BE2C (cell line): ENCODE data around the gene DPH6.

Experiments used
- DNase-seq: peaks from one replicate; pipeline ENCODE4 v3.0.0-alpha.2; 2020
- H3K27me3 ChIP-seq: fragments of 250-450 bp; sonication (Bioruptor Pico); 2 replicates; pipeline ENCODE4 v1.5.1; 2020; ENCODE audit warnings: mild to moderate bottlenecking
- H3K36me3 ChIP-seq: fragments of 250-450 bp; sonication (Bioruptor Pico); 2 replicates; pipeline ENCODE4 v1.5.1; 2020; ENCODE audit warnings: mild to moderate bottlenecking
- H3K4me1 ChIP-seq: fragments of 250-450 bp; sonication (Bioruptor Pico); 2 replicates; pipeline ENCODE4 v1.5.1; 2020
- H3K4me3 ChIP-seq: 2 replicates; pipeline ENCODE4 v1.5.1; 2011; ENCODE audit warnings: low read depth, low read length
- H3K9me3 ChIP-seq: fragments of 250-450 bp; sonication (Bioruptor Pico); 2 replicates; pipeline ENCODE4 v1.5.1; 2020
- TF ChIP-seq, protein P1 (sequence below): IDR thresholded peaks from 2 replicates; pipeline ENCODE4 v1.5.1; 2012; ENCODE audit warnings: mild to moderate bottlenecking, low read depth, low read length

Gene DPH6

DNA sequence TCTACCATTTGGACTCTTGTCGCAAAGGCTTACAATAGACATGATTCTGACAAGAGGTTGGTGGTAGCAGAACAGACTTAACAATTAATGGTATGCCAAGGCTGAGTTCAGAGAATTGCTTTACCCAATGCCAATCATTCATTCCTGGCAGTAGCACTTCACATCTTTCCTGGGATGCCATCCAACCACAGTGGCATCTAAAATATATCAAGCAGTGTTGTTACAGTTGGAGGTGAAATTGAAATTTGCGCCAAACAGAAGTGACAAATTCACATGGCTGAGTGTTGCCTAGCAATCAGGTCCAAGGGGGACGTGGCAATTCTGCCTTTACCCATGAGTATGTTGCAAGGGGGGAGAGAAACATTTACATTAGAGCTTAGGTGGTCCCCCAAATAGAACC lies 21.0 kb upstream of the DPH6 start:
- Histone ChIP-seq H3K9me3 (no peaks in the 10 kb centered on the region), H3K4me1 (no peaks in the 10 kb centered on the region), H3K27me3 (no peaks in the 10 kb centered on the region), H3K4me3 (no peak overlapping the region), H3K36me3 (no peaks in the 10 kb centered on the region)
- TF ChIP-seq, protein P1, sequence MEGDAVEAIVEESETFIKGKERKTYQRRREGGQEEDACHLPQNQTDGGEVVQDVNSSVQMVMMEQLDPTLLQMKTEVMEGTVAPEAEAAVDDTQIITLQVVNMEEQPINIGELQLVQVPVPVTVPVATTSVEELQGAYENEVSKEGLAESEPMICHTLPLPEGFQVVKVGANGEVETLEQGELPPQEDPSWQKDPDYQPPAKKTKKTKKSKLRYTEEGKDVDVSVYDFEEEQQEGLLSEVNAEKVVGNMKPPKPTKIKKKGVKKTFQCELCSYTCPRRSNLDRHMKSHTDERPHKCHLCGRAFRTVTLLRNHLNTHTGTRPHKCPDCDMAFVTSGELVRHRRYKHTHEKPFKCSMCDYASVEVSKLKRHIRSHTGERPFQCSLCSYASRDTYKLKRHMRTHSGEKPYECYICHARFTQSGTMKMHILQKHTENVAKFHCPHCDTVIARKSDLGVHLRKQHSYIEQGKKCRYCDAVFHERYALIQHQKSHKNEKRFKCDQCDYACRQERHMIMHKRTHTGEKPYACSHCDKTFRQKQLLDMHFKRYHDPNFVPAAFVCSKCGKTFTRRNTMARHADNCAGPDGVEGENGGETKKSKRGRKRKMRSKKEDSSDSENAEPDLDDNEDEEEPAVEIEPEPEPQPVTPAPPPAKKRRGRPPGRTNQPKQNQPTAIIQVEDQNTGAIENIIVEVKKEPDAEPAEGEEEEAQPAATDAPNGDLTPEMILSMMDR, result no peak
- DNase-seq, result no peak

DNA sequence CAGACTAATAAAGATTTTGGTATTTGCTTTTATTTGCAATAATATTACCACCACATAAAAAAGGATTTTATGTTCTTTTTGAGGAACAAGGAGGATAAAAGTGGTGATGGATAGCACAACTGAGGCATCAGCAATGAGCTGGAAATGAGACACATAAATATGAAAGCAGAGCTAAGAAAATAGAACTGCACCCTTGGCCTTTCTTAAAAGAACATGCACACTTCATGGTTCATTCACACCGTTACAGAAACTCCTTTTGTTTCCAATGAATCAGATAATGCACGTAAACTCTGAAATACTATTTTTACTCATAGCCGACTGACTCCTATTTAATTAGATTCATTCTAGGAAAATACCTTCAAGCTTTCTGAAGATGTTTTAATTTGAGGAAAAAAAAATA lies 19.9 kb upstream of the DPH6 start:
- H3K9me3 ChIP-seq, result no peaks in the 10 kb centered on the region
- TF ChIP-seq, protein P1, result no peak
- H3K4me1 ChIP-seq, result no peaks in the 10 kb centered on the region
- H3K36me3 ChIP-seq, result no peaks in the 10 kb centered on the region
- H3K27me3 ChIP-seq, result no peaks in the 10 kb centered on the region
- DNase-seq, result no peak
- no peak overlapping the region for H3K4me3 ChIP-seq

DNA sequence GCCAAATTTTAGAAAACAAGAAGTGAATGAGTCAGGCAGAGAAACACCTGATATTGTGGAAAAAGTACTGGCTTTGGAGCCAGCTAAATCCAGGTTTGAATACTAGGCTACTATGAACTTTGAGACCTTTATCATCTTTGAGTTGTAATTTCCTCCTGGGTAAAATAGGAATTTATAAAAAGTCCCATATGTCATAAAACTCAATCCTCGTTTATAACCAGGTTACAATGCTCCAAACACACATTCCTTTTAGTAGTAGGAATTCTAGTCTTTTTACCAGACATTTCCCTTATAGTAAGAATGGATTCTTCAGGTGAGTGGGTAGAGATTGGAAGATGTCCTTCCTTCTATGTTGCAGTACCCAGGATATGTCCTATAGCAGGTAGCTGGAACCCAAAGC lies 16.7 kb upstream of the DPH6 start:
- H3K9me3 ChIP-seq, result no peaks in the 10 kb centered on the region
- no peaks in the 10 kb centered on the region for H3K36me3 ChIP-seq
- H3K4me3 ChIP-seq, result no peak overlapping the region
- no peak for DNase-seq
- TF ChIP-seq, protein P1, result no peak
- no peaks in the 10 kb centered on the region; the same call in 1 of the 2 replicates for H3K4me1 ChIP-seq
- H3K27me3 ChIP-seq, result no peaks in the 10 kb centered on the region

DNA sequence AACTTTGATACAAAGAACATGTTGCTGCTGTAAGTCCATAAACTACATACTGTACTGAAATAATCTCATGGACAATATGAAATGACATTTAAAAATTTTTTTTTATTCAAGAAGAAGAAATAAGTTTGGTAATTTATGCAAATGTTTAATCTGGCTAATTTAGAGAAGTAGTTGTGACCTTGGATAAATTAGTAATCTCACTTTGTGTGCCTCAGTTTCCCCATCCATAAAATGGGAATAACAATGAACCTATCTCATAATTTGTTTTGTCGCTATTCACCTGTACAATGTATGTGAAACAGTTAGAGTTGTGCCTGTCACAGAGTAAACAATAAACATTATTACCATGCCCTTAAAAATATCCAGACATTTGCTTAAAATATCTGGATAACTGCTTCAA lies 15.3 kb upstream of the DPH6 start:
- TF ChIP-seq, protein P1, result no peak
- DNase-seq, result no peak
- Histone ChIP-seq H3K9me3 (no peaks in the 10 kb centered on the region), H3K4me1 (no peaks in the 10 kb centered on the region; the same call in 1 of the 2 replicates), H3K4me3 (no peak overlapping the region), H3K36me3 (no peaks in the 10 kb centered on the region), H3K27me3 (no peaks in the 10 kb centered on the region)

DNA sequence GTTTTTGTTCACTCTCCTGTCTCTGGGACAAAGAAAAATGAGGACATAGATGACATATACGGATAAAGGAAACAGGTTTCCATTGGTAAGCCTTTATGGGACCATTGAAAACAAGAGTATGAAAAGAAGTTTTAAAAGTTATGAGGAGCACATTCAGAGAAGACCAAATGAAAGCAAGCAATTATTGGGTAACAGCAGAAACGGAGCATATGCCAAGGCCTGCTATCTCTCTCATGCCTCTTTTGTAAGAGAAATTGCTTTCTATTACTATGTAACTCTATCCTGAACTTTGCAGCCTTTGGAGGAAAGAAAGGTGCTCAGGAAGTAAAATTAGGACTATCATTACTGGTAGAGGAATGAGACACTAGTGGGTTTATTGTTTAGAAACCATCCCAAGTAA lies 14.9 kb upstream of the DPH6 start:
- H3K27me3 ChIP-seq, result no peaks in the 10 kb centered on the region
- no peaks in the 10 kb centered on the region for H3K36me3 ChIP-seq
- no peaks in the 10 kb centered on the region; the same call in 1 of the 2 replicates for H3K4me1 ChIP-seq
- TF ChIP-seq, protein P1, result no peak
- H3K4me3 ChIP-seq, result no peak overlapping the region
- H3K9me3 ChIP-seq, result no peaks in the 10 kb centered on the region
- no peak for DNase-seq

DNA sequence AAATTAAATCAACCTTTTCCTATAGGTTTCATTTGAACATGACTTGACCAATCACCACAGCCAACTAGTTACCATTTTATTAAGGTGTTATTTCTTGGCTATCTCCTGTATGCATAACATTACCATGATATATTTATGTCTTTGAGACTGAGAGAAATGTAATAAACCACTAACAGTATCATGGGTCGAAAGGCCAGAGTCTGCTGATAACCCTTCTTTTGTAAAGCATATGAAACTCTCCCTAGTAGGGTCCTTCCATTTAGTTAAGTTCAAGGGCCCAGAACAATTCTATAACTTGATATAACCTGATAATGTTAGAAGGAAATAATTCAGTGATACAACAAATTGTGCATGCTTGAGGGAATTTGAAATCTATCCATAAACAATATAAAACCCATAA lies 14.3 kb upstream of the DPH6 start:
- H3K4me3 ChIP-seq, result no peak overlapping the region
- no peaks in the 10 kb centered on the region; the same call in 1 of the 2 replicates for H3K4me1 ChIP-seq
- no peaks in the 10 kb centered on the region for H3K9me3 ChIP-seq
- DNase-seq, result no peak
- no peaks in the 10 kb centered on the region for H3K36me3 ChIP-seq
- H3K27me3 ChIP-seq, result no peaks in the 10 kb centered on the region
- TF ChIP-seq, protein P1, result no peak
